HEK293 (cell line): ENCODE data around the gene HOXC11.
A peak's percentile ranks its signal among the peaks of the same experiment; 100 is the strongest.

Experiments used
- CTCF ChIA-PET: fragments of 350-600 bp; formaldehyde crosslinking; extraction: SDS; loops from one replicate; lab custom pipeline; 2021; ENCODE audit warnings: antibody characterized with exemption; lab: Yijun Ruan, JAX
- POLR2A ChIA-PET: fragments of 300-600 bp; formaldehyde crosslinking; extraction: SDS; loops from one replicate; lab custom pipeline; 2020; ENCODE audit warnings: antibody characterized with exemption, inconsistent platforms; lab: Yijun Ruan, JAX
- H3K27ac ChIP-seq: fragments of 200-500 bp; sonication (Bioruptor generic); 2 replicates; pipeline ENCODE4 v1.5.1; 2014; ENCODE audit warnings: low read depth, low read length, control low read depth, inconsistent platforms; ENCODE audit errors: extremely low read depth
- H3K36me3 ChIP-seq, 2 experiments: fragments of 200-500 bp in 1 of 2; sonication (Bioruptor generic) in 1 of 2; 1 replicate in 1 of 2; 2 replicates in 1 of 2; pipeline ENCODE4 v1.5.1; 2014 to 2017; ENCODE audit warnings: inconsistent platforms in 2 of 2, low read length in 2 of 2; ENCODE audit not compliant: control insufficient read depth in 2 of 2, insufficient read depth in 1 of 2
- H3K4me1 ChIP-seq: fragments of 200-500 bp; sonication (Bioruptor generic); 2 replicates; pipeline ENCODE4 v1.5.1; 2014; ENCODE audit warnings: mild to moderate bottlenecking, low read length, inconsistent platforms; ENCODE audit not compliant: control insufficient read depth, insufficient read depth
- H3K4me3 ChIP-seq: 2 replicates; pipeline ENCODE4 v1.5.1; 2011; ENCODE audit warnings: low read depth, mild to moderate bottlenecking, control low read depth, low read length, moderate library complexity
- H3K9me3 ChIP-seq: fragments of 200-500 bp; sonication (Bioruptor generic); 2 replicates; pipeline ENCODE4 v1.5.1; 2014; ENCODE audit warnings: low read depth, low read length, inconsistent platforms; ENCODE audit not compliant: control insufficient read depth, insufficient read depth
- MZF1 ChIP-seq: fragments of 450-650 bp; formaldehyde crosslinking; IDR thresholded peaks from 2 replicates; pipeline ENCODE4 v1.5.1; 2017; ENCODE audit warnings: missing biosample characterization, missing genetic modification characterization, borderline replicate concordance
- ZNF138 ChIP-seq: fragments of 450-650 bp; formaldehyde crosslinking; IDR thresholded peaks from 2 replicates; pipeline ENCODE4 v1.5.1; 2016; ENCODE audit warnings: missing biosample characterization, missing genetic modification characterization, borderline replicate concordance
- ZNF175 ChIP-seq: fragments of 450-650 bp; formaldehyde crosslinking; IDR thresholded peaks from 2 replicates; pipeline ENCODE4 v1.5.1; 2016; ENCODE audit warnings: missing biosample characterization, missing genetic modification characterization
- ZNF24 ChIP-seq: fragments of 450-650 bp; formaldehyde crosslinking; IDR thresholded peaks from 2 replicates; pipeline ENCODE4 v1.5.1; 2016; ENCODE audit warnings: missing biosample characterization, missing genetic modification characterization
- ZNF558 ChIP-seq: fragments of 450-650 bp; formaldehyde crosslinking; IDR thresholded peaks from 2 replicates; pipeline ENCODE4 v1.5.1; 2016; ENCODE audit warnings: missing biosample characterization, missing genetic modification characterization
- ZNF629 ChIP-seq: fragments of 450-650 bp; formaldehyde crosslinking; IDR thresholded peaks from 2 replicates; pipeline ENCODE4 v1.5.1; 2017; ENCODE audit warnings: missing biosample characterization, missing genetic modification characterization
- ZNF654 ChIP-seq: fragments of 450-650 bp; formaldehyde crosslinking; IDR thresholded peaks from 2 replicates; pipeline ENCODE4 v1.5.1; 2016; ENCODE audit warnings: low read depth, missing biosample characterization, missing genetic modification characterization
- TF ChIP-seq, protein P1 (sequence below): fragments of 450-650 bp; formaldehyde crosslinking; IDR thresholded peaks from 2 replicates; pipeline ENCODE4 v1.5.1; 2016; ENCODE audit warnings: missing biosample characterization, missing genetic modification characterization
- TF ChIP-seq, protein P2 (sequence below): fragments of 450-650 bp; formaldehyde crosslinking; IDR thresholded peaks from 2 replicates; pipeline ENCODE4 v1.5.1; 2016; ENCODE audit warnings: missing biosample characterization, missing genetic modification characterization
- TF ChIP-seq, protein P3 (sequence below): fragments of 450-650 bp; formaldehyde crosslinking; IDR thresholded peaks from 2 replicates; pipeline ENCODE4 v1.5.1; 2016; ENCODE audit warnings: missing biosample characterization, missing genetic modification characterization, borderline replicate concordance
- TF ChIP-seq, protein P4 (sequence below): fragments of 450-650 bp; formaldehyde crosslinking; IDR thresholded peaks from 2 replicates; pipeline ENCODE4 v1.5.0; 2017; ENCODE audit warnings: missing biosample characterization, missing genetic modification characterization, borderline replicate concordance
- TF ChIP-seq, protein P5 (sequence below): fragments of 450-650 bp; formaldehyde crosslinking; IDR thresholded peaks from 2 replicates; pipeline ENCODE4 v1.5.1; 2017; ENCODE audit warnings: missing biosample characterization, missing genetic modification characterization

HOXC11 gene

DNA sequence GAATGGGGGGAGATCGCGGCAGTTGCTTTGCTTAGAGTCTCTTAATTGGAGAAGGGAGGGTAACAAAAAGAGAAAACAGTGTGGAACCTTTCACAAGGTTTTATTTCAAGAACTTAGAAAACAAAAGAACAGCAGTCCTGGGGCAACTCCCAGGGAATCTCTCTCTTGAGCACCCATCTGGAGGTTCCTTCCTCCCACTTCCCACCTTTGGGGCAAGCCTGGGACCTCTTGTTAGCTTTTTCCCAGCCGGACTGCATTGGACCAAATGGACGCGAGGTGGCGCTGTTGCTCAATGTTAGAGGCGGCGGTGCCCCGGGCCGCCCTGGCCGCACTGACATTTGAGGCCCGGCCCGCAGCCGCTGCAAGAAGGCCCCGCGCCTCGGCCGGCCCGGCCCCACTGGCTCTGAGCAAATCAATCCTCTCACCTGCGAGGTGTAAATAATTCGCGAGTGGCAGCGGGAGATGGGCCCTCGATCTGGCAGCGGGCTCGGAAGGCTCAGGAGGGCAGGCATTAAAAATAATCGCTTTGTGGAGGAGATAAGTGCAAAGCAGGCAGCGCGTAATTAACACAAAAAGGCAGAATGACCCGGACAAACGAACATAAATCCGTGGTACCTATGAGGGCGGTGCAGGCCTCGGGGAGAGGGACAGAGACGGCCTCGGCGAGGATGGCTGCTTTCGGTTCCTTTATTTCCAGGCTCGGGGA lies 33.1 kb downstream of the HOXC11 start (continued):
- TF ChIP-seq, protein P1, sequence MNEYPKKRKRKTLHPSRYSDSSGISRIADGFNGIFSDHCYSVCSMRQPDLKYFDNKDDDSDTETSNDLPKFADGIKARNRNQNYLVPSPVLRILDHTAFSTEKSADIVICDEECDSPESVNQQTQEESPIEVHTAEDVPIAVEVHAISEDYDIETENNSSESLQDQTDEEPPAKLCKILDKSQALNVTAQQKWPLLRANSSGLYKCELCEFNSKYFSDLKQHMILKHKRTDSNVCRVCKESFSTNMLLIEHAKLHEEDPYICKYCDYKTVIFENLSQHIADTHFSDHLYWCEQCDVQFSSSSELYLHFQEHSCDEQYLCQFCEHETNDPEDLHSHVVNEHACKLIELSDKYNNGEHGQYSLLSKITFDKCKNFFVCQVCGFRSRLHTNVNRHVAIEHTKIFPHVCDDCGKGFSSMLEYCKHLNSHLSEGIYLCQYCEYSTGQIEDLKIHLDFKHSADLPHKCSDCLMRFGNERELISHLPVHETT (tag by site-specific recombination), result no peak
- TF ChIP-seq, protein P2, sequence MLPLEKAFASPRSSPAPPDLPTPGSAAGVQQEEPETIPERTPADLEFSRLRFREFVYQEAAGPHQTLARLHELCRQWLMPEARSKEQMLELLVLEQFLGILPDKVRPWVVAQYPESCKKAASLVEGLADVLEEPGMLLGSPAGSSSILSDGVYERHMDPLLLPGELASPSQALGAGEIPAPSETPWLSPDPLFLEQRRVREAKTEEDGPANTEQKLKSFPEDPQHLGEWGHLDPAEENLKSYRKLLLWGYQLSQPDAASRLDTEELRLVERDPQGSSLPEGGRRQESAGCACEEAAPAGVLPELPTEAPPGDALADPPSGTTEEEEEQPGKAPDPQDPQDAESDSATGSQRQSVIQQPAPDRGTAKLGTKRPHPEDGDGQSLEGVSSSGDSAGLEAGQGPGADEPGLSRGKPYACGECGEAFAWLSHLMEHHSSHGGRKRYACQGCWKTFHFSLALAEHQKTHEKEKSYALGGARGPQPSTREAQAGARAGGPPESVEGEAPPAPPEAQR (tag by site-specific recombination), result no peak
- TF ChIP-seq, protein P3, sequence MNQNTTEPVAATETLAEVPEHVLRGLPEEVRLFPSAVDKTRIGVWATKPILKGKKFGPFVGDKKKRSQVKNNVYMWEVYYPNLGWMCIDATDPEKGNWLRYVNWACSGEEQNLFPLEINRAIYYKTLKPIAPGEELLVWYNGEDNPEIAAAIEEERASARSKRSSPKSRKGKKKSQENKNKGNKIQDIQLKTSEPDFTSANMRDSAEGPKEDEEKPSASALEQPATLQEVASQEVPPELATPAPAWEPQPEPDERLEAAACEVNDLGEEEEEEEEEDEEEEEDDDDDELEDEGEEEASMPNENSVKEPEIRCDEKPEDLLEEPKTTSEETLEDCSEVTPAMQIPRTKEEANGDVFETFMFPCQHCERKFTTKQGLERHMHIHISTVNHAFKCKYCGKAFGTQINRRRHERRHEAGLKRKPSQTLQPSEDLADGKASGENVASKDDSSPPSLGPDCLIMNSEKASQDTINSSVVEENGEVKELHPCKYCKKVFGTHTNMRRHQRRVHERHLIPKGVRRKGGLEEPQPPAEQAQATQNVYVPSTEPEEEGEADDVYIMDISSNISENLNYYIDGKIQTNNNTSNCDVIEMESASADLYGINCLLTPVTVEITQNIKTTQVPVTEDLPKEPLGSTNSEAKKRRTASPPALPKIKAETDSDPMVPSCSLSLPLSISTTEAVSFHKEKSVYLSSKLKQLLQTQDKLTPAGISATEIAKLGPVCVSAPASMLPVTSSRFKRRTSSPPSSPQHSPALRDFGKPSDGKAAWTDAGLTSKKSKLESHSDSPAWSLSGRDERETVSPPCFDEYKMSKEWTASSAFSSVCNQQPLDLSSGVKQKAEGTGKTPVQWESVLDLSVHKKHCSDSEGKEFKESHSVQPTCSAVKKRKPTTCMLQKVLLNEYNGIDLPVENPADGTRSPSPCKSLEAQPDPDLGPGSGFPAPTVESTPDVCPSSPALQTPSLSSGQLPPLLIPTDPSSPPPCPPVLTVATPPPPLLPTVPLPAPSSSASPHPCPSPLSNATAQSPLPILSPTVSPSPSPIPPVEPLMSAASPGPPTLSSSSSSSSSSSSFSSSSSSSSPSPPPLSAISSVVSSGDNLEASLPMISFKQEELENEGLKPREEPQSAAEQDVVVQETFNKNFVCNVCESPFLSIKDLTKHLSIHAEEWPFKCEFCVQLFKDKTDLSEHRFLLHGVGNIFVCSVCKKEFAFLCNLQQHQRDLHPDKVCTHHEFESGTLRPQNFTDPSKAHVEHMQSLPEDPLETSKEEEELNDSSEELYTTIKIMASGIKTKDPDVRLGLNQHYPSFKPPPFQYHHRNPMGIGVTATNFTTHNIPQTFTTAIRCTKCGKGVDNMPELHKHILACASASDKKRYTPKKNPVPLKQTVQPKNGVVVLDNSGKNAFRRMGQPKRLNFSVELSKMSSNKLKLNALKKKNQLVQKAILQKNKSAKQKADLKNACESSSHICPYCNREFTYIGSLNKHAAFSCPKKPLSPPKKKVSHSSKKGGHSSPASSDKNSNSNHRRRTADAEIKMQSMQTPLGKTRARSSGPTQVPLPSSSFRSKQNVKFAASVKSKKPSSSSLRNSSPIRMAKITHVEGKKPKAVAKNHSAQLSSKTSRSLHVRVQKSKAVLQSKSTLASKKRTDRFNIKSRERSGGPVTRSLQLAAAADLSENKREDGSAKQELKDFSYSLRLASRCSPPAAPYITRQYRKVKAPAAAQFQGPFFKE (tag by site-specific recombination), result no peak
- TF ChIP-seq ZNF654 (tag by site-specific recombination) (peak; percentile 91), ZNF175 (no peak), ZNF138 (tag by site-specific recombination) (no peak), ZNF629 (tag by site-specific recombination) (peak; percentile 36; the same call in 1 of the 2 replicates), MZF1 (tag by site-specific recombination) (0 out of 2 replicates have a peak, but pooled peaks have one; percentile 8), ZNF558 (tag by site-specific recombination) (peak; percentile 40; the same call in 1 of the 2 replicates)
- TF ChIP-seq, protein P4, sequence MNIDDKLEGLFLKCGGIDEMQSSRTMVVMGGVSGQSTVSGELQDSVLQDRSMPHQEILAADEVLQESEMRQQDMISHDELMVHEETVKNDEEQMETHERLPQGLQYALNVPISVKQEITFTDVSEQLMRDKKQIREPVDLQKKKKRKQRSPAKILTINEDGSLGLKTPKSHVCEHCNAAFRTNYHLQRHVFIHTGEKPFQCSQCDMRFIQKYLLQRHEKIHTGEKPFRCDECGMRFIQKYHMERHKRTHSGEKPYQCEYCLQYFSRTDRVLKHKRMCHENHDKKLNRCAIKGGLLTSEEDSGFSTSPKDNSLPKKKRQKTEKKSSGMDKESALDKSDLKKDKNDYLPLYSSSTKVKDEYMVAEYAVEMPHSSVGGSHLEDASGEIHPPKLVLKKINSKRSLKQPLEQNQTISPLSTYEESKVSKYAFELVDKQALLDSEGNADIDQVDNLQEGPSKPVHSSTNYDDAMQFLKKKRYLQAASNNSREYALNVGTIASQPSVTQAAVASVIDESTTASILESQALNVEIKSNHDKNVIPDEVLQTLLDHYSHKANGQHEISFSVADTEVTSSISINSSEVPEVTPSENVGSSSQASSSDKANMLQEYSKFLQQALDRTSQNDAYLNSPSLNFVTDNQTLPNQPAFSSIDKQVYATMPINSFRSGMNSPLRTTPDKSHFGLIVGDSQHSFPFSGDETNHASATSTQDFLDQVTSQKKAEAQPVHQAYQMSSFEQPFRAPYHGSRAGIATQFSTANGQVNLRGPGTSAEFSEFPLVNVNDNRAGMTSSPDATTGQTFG (tag by site-specific recombination), result no peak

DNA sequence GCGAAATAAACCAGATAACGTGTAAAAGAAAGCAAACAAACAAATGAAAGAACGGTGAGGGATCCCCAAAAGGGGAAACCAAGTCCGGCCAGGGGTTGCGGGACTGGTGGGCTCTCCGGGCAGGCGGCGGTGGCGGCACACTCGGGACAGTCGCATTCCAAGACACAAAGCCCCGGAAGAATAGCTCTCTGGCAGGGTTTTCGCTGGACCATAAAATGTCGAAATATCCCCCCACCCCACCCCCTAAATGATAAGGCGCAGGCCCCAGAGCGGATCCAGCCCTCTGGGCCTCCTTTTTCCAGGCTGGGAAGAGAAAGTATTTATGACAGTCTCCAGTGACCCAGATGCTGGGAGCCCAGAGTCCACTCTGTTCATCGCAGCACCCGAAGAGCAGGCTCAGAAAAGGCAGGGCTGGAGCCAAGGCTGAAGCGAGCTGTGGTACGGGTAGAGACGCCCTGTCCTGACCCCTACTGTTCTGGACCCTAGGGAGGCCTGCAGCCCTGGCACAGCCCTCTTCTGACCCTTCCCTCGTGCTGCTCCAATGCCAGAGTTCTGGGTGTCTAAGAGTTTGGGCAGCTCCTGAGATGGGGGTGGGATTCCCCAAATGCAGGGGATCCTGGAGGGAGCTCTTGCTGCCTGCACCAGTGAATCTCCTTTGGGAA lies 33.8 kb downstream of the HOXC11 start:
- TF ChIP-seq, protein P5, sequence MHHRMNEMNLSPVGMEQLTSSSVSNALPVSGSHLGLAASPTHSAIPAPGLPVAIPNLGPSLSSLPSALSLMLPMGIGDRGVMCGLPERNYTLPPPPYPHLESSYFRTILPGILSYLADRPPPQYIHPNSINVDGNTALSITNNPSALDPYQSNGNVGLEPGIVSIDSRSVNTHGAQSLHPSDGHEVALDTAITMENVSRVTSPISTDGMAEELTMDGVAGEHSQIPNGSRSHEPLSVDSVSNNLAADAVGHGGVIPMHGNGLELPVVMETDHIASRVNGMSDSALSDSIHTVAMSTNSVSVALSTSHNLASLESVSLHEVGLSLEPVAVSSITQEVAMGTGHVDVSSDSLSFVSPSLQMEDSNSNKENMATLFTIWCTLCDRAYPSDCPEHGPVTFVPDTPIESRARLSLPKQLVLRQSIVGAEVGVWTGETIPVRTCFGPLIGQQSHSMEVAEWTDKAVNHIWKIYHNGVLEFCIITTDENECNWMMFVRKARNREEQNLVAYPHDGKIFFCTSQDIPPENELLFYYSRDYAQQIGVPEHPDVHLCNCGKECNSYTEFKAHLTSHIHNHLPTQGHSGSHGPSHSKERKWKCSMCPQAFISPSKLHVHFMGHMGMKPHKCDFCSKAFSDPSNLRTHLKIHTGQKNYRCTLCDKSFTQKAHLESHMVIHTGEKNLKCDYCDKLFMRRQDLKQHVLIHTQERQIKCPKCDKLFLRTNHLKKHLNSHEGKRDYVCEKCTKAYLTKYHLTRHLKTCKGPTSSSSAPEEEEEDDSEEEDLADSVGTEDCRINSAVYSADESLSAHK (tag by site-specific recombination), result peak; percentile 42
- no peak for TF ChIP-seq ZNF24 (tag by site-specific recombination)
- TF ChIP-seq, all 188 proteins: peak for 1
- Histone ChIP-seq H3K4me3 (no peak overlapping the region), H3K9me3 (no peaks in the 10 kb centered on the region), H3K27ac (peak overlapping the region; percentile 45; the same call in 1 of the 2 replicates), H3K4me1 (peaks cover 37% of the 10 kb centered on the region), H3K36me3 (peaks cover 8 to 15% of the 10 kb centered on the region in 2 experiments; a peak in 2 of 3 replicates)
- ChIA-PET POLR2A (no interaction called here), CTCF (interaction anchor here (0.8 to 7.9 kb wide), 19 partner anchors 10 to 373 kb away, joined by 3 to 111 read pairs (median 9); partner anchors contain the start of genes HOXC10, HOXC5, HOXC6 and SMUG1)
